ENCODE measurements around the gene NEMP2. TPM values are rescaled to one million over a fixed set of nuclear protein-coding genes. Genes with fewer than 3 reads are reported as not detected.
A peak's percentile ranks its signal among the peaks of the same experiment; 100 is the strongest.
"Not testable (repeated sequence)": the region's sequence is repeated elsewhere in the genome, so short reads cannot be mapped to it uniquely, and the experiment has no call there.

NEMP2 gene
- total and polyA plus RNA-seq, 4 donors = 0.85 to 11.2 (median 2.6) TPM

- Histone ChIP-seq H3K4me3 (no peak overlapping the region), H3K9ac (ENCODE audit: insufficient read depth in 1 of 2, low read length in 2 of 2) (peak overlapping the region in 1 of 2 donors; percentile 20), H3K36me3 (ENCODE audit: control insufficient read depth in 4 of 4, insufficient read depth in 4 of 4, low read length in 4 of 4) (peaks cover 5 to 12% (median 9%) of the 10 kb centered on the region in 4 donors), H3K27ac (ENCODE audit: low read depth in 1 of 2, low read length in 1 of 2) (no peak overlapping the region), H3K4me1 (ENCODE audit: control insufficient read depth in 5 of 5, insufficient read depth in 5 of 5, low read length in 5 of 5) (peaks cover 0 to 5% (median 0%) of the 10 kb centered on the region in 5 donors), H3K9me3 (ENCODE audit: control insufficient read depth in 4 of 4, insufficient read depth in 3 of 4, low read length in 3 of 4) (no peaks in the 10 kb centered on the region), H3K27me3 (ENCODE audit: control insufficient read depth in 3 of 3, insufficient read depth in 3 of 3, low read length in 2 of 3) (no peaks in the 10 kb centered on the region)
- 75 to 93% methylated on average over 7 of the region's 7 CpGs for WGBS, 2 donors
- TF ChIP-seq, protein P1, sequence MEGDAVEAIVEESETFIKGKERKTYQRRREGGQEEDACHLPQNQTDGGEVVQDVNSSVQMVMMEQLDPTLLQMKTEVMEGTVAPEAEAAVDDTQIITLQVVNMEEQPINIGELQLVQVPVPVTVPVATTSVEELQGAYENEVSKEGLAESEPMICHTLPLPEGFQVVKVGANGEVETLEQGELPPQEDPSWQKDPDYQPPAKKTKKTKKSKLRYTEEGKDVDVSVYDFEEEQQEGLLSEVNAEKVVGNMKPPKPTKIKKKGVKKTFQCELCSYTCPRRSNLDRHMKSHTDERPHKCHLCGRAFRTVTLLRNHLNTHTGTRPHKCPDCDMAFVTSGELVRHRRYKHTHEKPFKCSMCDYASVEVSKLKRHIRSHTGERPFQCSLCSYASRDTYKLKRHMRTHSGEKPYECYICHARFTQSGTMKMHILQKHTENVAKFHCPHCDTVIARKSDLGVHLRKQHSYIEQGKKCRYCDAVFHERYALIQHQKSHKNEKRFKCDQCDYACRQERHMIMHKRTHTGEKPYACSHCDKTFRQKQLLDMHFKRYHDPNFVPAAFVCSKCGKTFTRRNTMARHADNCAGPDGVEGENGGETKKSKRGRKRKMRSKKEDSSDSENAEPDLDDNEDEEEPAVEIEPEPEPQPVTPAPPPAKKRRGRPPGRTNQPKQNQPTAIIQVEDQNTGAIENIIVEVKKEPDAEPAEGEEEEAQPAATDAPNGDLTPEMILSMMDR (IDR thresholded peaks at IDR 0.05; ENCODE audit: control extremely low read depth, extremely low read depth) = no peak
- ATAC-seq (ENCODE audit: insufficient read depth, low FRiP score) = no peak
- peak in 2 of 3 donors; percentile 16 to 19 for DNase-seq
Observed at GRCh38 chr2:190500054-190500502, 34.4 kb downstream of the NEMP2 start.

DNA sequence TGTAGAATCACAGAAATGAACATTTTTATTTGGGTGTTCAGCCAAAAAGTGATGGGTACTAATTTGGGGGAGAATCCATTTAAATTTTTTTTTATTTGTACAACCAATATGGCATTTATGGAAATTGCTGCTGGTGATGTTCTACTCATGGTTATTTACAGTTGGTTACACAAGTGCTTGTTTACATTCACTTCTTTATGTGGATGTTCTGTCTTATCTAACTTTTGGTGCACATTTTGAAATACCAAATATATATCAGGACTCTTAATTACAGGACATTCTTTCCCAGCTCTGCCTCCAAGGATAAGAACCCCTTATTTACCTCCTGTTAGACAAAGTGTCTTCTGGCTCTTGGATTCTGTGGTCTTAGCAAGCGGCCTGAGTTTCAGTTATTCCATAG is 35.2 kb downstream of the NEMP2 start:
- no peak for ATAC-seq (ENCODE audit: insufficient read depth, low FRiP score)
- H3K27me3 ChIP-seq (ENCODE audit: control insufficient read depth in 3 of 3, insufficient read depth in 3 of 3, low read length in 2 of 3) = no peaks in the 10 kb centered on the region
- no peak overlapping the region for H3K9ac ChIP-seq (ENCODE audit: insufficient read depth in 1 of 2, low read length in 2 of 2)
- TF ChIP-seq, protein P1 (IDR thresholded peaks at IDR 0.05; ENCODE audit: control extremely low read depth, extremely low read depth) = no peak
- no peak overlapping the region for H3K4me3 ChIP-seq
- H3K36me3 ChIP-seq (ENCODE audit: control insufficient read depth in 4 of 4, insufficient read depth in 4 of 4, low read length in 4 of 4) = peaks cover 4 to 12% (median 7%) of the 10 kb centered on the region in 4 donors
- no peak overlapping the region for H3K27ac ChIP-seq (ENCODE audit: low read depth in 1 of 2, low read length in 1 of 2)
- no peak for DNase-seq
- 97 to 100% methylated on average over 1 of the region's 1 CpG for WGBS, 2 donors
- H3K9me3 ChIP-seq (ENCODE audit: control insufficient read depth in 4 of 4, insufficient read depth in 3 of 4, low read length in 3 of 4) = no peaks in the 10 kb centered on the region
- H3K4me1 ChIP-seq (ENCODE audit: control insufficient read depth in 5 of 5, insufficient read depth in 5 of 5, low read length in 5 of 5) = peaks cover 0 to 5% (median 0%) of the 10 kb centered on the region in 5 donors

- no peak for ATAC-seq (ENCODE audit: insufficient read depth, low FRiP score)
- Histone ChIP-seq H3K9me3 (ENCODE audit: control insufficient read depth in 4 of 4, insufficient read depth in 3 of 4, low read length in 3 of 4) (no peaks in the 10 kb centered on the region), H3K9ac (ENCODE audit: insufficient read depth in 1 of 2, low read length in 2 of 2) (no peak overlapping the region), H3K36me3 (ENCODE audit: control insufficient read depth in 4 of 4, insufficient read depth in 4 of 4, low read length in 4 of 4) (peaks cover 0 to 4% (median 3%) of the 10 kb centered on the region in 4 donors), H3K4me3 (no peak overlapping the region), H3K27me3 (ENCODE audit: control insufficient read depth in 3 of 3, insufficient read depth in 3 of 3, low read length in 2 of 3) (no peaks in the 10 kb centered on the region), H3K4me1 (ENCODE audit: control insufficient read depth in 5 of 5, insufficient read depth in 5 of 5, low read length in 5 of 5) (peaks cover 0 to 5% (median 0%) of the 10 kb centered on the region in 5 donors), H3K27ac (ENCODE audit: low read depth in 1 of 2, low read length in 1 of 2) (no peak overlapping the region)
- TF ChIP-seq, protein P1 (IDR thresholded peaks at IDR 0.05; ENCODE audit: control extremely low read depth, extremely low read depth) = no peak
- DNase-seq = peak in 2 of 3 donors; percentile 27 to 47
- 80 to 87% methylated on average over 4 of the region's 4 CpGs for WGBS, 2 donors
Observed at GRCh38 chr2:190497428-190497827, 37.1 kb downstream of the NEMP2 start.

- not testable (repeated sequence) for H3K4me3 ChIP-seq; DNase-seq; H3K9ac ChIP-seq (ENCODE audit: insufficient read depth in 1 of 2, low read length in 2 of 2); H3K27me3 ChIP-seq (ENCODE audit: control insufficient read depth in 3 of 3, insufficient read depth in 3 of 3, low read length in 2 of 3); H3K4me1 ChIP-seq (ENCODE audit: control insufficient read depth in 5 of 5, insufficient read depth in 5 of 5, low read length in 5 of 5); H3K9me3 ChIP-seq (ENCODE audit: control insufficient read depth in 4 of 4, insufficient read depth in 3 of 4, low read length in 3 of 4); ATAC-seq (ENCODE audit: insufficient read depth, low FRiP score); H3K27ac ChIP-seq (ENCODE audit: low read depth in 1 of 2, low read length in 1 of 2)
- H3K36me3 ChIP-seq (ENCODE audit: control insufficient read depth in 4 of 4, insufficient read depth in 4 of 4, low read length in 4 of 4) = peaks cover 3 to 15% (median 5%) of the 10 kb centered on the region in 4 donors
- 72 to 81% methylated on average over 3 of the region's 3 CpGs for WGBS, 2 donors
Observed at GRCh38 chr2:190494600-190495227, 39.8 kb downstream of the NEMP2 start.
